PC-9 (cell line): ENCODE results near the gene TICAM2.

ENCODE experiments used
- EZH2 ChIP-seq: fragments of 200-600 bp; sonication (generic); IDR thresholded peaks from 2 replicates; pipeline ENCODE4 v1.8.0; 2017; ENCODE audit warnings: antibody characterized with exemption, low read depth
- TF ChIP-seq, protein P1 (sequence below): fragments of 200-600 bp; sonication (generic); conservative IDR thresholded peaks from 2 replicates; pipeline ENCODE4 v1.6.1; 2017; ENCODE audit warnings: mixed run types, antibody characterized with exemption, mild to moderate bottlenecking, moderate library complexity

DNA sequence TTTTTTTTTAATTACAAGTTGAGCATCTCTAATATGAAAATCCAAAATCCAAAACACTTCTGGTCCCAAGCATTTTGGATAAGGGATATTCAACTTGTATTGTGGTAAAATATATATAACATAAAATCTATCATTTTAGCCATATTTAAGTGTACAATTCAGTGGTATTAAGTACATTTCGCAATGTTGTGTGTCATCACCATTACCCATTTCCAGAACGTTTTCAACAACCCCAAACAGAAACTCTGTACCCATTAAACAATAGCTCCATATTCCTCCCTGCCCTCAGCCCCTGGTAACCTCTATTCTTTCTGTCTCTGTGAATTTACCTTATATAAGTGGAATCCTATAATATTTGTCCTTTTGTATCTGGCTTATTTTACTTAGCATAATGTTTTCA is 24.9 kb downstream of the TICAM2 start:
- TF ChIP-seq, protein P1, sequence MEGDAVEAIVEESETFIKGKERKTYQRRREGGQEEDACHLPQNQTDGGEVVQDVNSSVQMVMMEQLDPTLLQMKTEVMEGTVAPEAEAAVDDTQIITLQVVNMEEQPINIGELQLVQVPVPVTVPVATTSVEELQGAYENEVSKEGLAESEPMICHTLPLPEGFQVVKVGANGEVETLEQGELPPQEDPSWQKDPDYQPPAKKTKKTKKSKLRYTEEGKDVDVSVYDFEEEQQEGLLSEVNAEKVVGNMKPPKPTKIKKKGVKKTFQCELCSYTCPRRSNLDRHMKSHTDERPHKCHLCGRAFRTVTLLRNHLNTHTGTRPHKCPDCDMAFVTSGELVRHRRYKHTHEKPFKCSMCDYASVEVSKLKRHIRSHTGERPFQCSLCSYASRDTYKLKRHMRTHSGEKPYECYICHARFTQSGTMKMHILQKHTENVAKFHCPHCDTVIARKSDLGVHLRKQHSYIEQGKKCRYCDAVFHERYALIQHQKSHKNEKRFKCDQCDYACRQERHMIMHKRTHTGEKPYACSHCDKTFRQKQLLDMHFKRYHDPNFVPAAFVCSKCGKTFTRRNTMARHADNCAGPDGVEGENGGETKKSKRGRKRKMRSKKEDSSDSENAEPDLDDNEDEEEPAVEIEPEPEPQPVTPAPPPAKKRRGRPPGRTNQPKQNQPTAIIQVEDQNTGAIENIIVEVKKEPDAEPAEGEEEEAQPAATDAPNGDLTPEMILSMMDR = no peak
- TF ChIP-seq EZH2 = no peak
